PC-3 (cell line): ENCODE data around the gene UPK3A.

Experiments
- CTCF ChIP-seq: fragments of 300-600 bp; sonication (generic); conservative IDR thresholded peaks from 2 replicates; pipeline ENCODE4 v1.5.1; 2017; ENCODE audit warnings: antibody characterized with exemption, low read depth, mild to moderate bottlenecking, low read length
- EZH2 ChIP-seq: fragments of 300-600 bp; sonication (generic); IDR thresholded peaks from one replicate; pipeline ENCODE4 v1.6.1; 2017; ENCODE audit warnings: antibody characterized with exemption, mild to moderate bottlenecking, low read length; ENCODE audit not compliant: unreplicated experiment

- no peak for TF ChIP-seq CTCF
- TF ChIP-seq EZH2, result no peak
Observed at GRCh38 chr22:45338795-45339194, 54.0 kb downstream of the UPK3A start.
